GM21576 (cell line): ENCODE results near the gene KLHDC10.
"Not testable (repeated sequence)": the region's sequence is repeated elsewhere in the genome, so short reads cannot be mapped to it uniquely, and the experiment has no call there.

Source experiments
- ATAC-seq: cut with Tn5 transposase; IDR thresholded peaks from one replicate; pipeline ENCODE4 v1.9.1; 2021; ENCODE audit warnings: mild to moderate bottlenecking, moderate library complexity; ENCODE audit not compliant: unreplicated experiment

Gene KLHDC10

DNA sequence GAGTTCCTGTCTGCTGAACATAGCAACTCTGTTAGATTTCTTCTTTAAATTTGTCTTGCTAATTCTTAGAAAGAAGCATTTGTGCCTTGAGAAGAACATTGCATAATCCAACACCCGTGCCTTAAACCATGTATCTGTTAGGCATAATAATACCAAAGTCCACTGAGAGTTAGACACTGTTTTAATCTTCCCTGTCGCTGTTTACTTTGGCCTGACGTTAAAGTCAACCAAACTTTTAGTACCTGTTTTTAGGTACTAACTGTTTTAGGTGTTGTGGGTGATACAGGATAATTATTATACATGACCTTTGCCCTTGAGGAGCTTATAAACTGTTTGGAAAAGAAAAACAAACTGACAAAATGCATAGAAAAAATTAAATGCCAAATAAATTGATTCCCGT, 43.6 kb downstream of the KLHDC10 start:
- ATAC-seq: no peak

DNA sequence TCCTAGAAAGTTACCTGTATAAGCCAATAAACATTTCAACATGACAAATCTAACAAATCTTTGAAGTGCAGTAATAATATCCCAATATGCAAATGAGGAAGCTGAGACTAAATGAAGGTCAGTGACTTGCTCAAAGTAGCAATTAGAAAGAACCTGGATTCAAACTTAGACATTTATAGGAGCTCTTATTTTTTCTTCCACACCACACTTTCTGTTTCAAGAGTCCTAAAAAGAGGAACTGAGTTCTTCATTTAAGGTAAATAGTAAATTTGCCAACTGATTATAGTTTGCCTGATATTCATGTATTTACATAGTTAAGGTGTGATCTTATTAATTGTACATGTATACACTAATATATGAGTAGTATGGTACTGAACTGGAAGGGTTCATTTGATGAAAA, 44.0 kb downstream of the KLHDC10 start:
- no peak for ATAC-seq

DNA sequence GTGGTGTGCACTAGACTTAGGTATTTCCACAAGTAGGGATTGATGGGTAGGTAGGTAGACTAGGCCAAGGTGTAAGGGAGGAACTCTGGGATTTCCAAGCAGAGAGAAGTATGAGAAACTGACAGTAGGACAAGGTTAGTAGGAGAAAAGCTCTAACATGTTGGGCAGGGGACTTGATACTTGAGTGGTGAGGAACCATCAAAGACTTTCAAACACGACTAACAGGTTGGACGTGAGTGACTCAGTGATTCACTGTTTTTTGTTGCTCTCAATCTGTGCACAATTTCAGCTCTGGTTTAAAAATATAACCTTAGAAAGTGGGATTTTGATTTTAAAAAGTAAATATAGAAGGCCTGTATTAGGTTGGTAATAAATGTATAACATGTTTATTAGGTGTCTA, 44.4 kb downstream of the KLHDC10 start:
- ATAC-seq: no peak

DNA sequence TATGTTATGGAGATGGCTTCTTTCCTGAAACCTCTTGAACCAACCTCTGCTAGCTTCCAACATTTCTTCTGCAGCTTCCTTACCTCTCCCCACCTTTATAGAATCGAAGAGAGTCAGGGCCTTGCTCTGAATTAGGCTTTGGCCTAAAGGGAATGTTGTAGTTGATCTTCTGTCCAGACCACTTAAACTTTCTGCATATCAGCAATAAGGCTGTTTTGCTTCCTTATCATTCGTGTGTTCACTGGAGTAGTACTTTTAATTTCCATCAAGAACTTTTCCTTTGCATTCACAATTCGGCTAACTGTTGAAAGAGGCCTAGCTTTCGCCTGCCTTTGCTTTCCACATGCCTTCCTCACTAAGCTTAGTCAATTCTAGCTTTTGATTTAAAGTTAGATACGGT, 48.0 kb downstream of the KLHDC10 start:
- no peak for ATAC-seq

DNA sequence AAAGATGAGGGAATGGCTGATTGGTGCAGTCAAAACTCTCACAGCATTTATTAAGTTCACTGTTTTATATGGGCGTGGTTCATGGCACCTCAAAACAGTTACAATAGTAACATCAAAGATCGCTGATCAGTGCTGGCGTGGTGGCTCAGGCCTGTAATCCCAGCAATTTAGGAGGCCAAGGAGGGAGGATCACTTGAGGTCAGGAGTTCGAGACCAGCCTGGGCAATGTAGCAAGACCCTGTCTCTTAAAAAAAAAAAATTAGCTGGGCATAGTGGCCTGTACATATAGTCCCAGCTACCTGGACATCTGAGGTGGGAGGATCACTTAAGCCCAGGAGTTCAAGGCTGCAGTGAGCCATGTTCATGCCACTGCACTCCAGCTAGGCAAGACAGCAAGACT, 48.5 kb downstream of the KLHDC10 start:
- no peak for ATAC-seq

DNA sequence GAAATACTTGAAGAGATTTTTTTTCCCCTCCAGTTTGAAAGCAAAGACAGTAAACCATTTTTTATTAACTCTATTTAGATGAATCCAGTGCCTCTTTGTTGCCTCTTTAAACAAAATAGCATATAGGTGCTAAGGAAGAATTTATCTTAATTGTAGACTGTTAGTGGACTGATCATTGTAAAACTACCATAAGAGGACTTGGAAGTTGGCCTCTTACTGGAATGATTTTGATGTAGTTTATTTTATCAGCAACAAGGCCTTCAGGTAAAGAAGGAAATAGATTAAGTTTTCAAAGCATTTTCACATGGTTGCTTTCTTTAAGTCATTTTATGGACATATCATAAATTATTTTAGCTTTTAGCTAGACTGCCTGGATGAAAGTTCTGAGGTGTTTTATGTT, 53.2 kb downstream of the KLHDC10 start:
- ATAC-seq: no peak

DNA sequence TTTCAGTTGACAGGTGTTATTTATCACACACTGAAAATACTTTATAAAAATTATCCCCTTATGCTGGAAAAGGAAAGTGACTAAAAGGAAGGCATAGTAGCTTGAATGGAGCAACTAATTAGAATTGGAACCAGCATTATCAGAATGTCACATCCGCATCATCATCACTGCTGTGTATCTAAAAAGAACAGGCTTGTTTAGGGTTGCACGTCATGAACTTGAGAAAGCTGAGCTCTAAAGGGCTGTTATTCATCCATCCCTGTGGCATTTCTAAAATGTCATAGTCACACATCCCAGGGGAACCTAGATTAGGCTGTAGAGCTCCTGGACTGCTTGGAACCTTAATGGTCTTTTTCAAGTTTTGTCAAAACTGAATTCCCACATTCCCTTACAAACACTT, 54.4 kb downstream of the KLHDC10 start:
- ATAC-seq: no peak

DNA sequence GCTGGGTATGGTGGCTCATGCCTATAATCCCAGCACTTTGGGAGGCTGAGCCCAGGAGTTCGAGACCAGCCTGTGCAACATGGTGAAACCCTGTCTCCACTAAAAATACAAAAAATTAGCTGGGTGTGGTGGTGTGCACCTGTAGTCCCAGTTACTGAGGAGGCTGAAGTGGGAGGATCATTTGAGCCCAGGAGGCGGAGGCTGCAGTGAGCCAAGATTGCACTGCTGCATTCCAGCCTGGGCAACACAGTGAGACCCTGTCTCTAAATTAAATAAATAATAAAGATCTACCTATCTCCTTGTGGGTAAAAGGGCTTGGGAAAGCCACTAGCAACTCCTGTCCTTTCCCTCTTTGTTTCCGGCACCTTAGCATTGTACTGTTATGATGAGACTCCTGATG, 56.5 kb downstream of the KLHDC10 start:
- ATAC-seq: not testable (repeated sequence)

DNA sequence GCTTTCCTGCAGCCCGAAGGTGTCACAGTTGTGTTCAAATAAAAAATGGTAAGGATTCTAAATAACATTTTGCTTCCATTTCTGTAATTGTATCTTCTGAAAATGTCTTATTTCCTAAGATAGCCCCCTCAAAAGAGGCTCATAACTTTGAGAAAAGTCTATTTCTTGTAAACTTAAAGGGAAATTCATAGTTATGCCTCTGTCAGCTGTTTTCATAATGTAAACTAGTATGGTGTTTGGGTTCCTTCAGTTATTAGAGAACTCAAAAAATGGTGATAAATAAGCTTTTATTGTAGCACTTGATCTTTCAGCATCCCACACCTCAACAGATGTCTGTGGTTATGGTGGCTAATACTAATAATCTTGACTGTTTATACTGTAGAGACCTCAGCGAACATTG, 57.1 kb downstream of the KLHDC10 start:
- no peak for ATAC-seq

DNA sequence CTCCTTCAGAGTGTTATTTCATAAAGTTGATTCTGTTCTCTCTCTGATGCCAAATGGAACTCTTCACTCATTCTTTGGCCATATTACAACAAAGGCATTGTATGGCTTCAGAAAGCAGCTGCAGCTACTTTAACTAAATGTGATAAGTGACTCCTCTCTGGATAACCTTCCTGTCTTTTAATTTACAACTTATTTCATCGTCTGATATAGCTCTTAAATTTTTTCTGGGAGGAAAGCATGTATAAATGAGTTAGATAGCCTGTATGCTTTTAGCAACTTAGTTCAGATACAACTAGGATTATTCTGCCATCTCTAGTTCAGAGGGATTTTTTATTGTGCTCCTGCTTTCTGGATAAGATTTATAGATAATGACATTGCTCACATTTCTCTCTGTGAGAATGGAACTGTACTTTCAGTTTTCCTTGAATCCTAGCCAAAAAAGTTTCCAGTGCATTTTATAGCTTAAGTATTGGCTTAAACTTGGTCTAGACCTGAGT, 57.5 kb downstream of the KLHDC10 start:
- no peak for ATAC-seq

DNA sequence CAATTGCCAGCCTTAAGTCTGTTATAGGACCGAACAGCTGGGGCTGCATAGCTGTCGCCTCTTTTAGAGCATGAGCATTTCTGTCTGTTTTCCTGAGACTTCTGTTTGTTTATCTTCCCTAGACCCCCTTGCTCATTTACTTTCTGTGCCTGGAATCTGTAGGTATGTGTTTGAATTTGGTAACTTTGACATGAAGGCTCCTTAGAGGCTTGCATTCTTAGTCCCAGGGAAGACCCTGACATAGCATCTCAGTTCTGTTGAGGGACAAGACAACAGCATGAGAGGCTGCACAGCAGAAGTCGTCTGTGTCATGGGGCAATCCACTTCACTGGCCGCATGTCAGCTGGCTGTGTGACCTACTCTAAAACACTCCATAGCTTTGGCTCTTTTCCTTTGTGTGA, 58.7 kb downstream of the KLHDC10 start:
- no peak for ATAC-seq

DNA sequence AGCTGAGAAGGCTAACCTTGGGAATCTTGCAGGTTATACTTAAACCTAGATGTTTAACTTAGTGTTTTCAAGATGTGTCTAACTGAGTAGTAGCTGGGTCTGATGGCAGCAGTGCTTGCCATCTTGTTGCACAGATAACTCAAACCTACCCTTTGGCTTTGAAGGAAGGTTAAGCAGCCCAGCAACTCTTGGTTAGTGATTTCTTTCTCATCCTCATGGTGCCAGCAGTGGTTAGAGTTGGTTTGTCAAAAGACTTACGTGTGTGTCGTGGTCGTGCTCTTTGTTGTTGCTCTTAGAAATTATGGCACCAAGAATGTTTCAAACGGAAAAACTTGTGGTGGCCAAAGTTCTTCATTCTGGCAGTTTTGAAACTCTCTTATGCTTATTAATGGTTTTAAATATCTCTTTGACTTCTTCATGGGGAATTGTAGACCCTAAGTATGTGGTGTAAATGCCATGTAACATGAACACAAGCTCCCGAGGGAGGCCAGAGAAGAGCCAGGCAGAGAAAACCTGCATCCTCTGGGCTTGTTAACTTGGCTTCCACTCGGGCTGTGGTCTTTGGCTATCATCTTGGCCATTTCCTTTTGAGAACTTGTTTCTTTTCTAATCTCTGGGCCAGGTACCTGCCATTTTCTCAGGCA, 61.0 kb downstream of the KLHDC10 start:
- ATAC-seq: no peak

DNA sequence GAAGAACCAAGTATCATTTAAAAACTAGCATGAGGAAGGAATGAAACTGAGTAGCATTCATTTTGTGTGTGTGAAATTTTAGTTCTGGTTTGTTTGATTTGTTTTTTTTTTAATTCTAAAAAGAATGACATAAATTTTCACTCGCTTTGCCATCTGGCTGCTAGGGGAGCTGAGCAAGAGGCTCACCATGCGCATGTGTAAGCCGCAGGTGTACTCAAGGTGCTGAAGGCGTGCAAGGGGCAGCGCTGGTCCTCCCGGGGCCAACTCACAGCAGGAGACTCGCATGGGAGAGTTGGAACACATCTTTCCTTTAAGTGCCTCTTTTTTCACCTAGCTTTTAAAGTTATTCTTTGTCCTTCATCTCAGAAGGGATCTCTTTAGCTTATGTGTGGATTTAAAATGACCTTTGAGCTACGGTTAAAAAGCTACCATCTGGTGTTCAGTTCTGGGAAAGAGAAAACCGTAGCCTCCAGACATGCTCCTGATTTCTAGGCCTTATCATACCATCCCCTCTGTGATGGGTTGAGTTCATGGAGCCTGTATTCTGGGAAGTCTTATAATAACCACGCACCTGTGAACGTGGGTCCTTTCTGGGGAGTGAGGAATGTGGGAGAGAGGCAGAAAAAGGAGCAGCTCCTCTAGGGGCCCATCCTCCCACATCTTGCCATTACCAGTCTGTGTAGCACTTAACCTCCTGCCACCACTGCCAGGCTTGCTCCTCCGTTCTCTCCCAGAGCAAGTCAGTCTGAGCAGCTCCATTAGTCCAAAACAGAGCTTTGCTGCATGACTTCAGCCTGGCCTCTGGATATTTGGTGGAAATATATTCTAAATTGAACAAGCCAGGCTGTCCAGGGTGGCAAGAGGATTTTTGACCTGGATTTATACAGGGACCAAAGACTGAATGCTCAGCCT, 61.9 kb downstream of the KLHDC10 start:
- ATAC-seq: no peak

DNA sequence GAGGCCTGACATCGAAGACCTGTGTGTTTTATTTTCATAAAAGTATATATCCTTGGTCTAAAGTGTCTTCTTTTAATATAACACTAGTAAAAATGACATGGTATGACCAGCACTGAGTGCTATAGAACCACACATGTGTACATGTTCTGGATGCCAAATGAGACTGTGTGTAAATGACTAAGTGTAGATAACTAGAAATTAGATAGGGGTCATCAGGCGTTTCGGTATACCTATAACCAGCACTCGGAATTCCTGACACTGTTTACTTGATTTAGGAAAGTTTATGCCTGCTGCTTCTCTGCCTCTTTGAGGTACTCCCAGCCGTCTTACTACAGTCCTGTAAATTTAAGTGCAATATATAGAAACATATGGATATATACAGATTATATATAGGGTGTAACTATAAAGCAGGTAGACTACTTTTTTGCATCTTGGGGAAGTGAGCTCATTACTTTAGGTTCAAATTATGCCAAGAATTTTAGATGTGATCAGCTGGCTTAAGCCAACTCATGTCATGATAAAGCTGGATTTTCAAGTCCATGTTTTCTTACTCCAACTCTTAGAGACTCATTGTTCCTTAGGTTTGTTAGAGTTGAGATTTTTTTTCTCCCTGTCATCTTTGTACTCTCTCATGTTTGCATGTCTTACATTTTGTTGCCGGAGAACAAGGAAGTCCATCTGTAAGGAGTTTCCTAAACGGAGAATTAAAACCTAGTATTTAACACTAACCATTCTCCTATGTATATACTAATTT, 62.9 kb downstream of the KLHDC10 start:
- no peak for ATAC-seq

DNA sequence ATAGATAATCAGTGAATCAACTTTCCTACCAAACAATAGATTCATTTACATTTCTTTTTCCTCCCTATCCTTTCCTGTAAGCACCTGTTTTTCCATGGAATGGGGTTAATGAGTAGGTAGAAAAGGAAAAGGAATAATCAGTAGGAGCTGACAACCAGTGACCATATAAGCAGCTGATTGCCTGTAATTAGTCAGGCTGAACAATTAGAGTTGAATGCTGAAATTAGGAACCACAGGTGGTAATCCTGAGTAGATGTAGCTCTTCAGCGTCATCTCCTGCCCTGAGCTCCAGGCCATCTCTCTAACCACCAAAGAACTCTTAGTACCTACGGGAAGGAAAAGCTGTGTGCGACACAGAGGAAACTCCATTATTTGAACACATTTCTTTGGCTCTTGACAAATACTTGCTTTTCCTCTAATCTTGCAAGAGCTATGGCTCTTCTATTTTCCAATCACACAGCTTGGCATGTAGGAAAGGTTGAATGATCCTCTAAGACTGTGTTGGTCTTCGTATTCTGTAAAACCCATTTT, 63.8 kb downstream of the KLHDC10 start:
- no peak for ATAC-seq

DNA sequence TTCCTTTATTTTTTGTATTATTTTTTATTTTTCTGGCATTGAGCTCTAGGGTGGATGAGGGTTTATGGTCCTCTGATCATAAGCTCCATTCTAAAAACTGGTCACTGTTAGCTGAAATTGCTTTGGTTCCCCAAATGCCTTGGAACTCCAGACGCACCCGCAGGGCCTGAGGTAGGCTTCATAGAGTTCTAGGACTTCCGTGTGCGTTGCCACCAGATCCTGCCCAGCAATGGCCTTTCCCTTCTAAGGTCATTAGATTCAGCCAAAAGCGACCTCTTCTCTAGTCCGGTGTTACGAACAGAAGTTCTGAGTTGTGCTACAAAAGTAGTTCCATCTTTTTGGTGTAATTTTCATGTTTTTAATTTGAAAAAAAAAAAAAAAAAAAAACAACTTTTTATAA, 64.4 kb downstream of the KLHDC10 start:
- no peak for ATAC-seq

DNA sequence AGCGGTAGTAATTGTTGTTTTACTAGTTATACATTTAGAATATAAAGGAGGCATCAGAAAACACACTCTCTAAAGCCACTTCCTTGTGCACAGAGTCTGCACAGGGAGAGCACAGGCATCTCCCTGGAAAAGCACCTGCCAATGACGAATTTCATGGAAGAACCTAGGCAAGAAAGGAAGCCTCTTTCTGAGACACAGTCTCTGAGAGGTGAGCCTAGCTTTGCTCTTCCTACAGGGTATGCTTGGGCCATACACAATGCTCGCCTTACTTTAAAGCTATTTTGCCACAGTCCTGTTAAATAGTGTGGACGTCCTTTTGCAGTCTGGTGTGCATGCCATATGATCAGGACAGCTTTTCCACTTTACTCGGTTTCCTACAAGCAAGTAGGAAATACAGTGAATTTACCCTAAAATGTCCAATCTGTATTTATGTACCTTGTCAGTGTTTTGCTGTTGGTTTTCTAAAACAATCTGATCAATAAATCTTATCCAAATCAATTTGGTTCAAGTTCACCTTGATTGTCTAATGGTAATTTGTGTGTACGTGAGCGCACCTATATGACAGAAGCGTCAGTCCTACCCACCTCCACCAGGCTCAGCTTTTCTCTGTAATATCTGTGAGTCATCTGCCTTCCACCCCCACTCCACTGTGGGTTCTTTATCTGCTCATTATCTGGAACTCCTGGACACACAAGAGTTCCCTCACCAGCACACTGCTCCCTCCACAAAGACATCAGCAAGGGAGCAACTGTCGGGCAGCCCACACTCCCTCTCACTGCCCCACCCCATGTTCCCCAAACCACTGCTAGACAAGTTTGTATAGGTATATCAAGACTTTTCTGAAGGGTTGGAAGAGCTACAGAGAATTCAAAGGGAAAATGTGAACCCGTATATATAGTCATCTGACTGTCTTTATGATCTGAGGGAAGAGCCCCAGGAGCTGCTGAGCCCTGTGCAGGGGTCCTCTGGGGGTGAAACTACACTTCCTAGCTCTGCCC, 65.2 kb downstream of the KLHDC10 start:
- ATAC-seq: no peak

DNA sequence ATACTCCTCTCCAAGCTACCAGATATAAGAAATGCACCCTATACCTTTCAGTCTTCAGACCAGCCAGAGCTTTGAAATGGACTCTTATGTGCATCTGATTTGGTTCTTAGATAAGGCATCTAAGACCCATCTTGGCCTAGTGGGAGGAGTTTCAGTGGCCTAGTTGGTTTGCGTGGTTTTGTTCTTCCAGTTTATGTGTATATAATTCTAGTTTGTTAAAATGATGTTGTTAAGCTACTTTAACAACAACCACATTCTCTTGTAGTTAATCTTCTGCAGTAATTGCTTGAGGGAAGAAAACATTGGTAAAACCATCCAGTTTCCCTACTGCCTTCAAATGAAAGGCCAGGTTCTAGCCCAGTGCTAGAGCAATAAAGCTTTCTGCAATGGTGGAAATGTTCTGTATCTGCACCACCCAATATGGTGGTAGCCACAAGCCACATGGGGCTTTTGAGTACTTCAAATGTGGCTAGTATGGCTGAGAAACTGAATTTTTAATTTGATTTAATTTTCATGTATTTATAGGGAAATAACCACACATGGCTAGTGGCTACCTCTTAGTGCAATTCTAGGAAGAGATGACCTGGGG, 66.3 kb downstream of the KLHDC10 start:
- ATAC-seq: no peak

DNA sequence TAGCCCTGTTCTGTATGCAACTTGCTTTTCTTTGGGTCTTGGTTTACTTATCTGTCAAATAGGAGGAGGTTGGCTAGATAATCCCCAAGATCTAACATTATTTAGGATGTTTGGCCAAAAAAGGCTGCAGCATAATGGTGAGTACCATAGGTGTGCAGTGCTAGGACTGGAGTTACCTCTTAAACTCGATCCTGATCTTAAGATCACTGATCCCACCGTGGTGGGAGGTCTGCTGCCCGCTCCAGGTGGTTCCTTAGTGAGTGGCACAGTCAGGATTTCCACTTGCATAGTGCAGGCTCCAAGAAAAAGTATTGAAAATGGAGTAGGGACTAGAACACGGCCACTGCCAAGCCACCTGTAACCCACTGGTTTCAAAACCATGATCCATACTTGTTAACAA, 66.9 kb downstream of the KLHDC10 start:
- no peak for ATAC-seq
